ENCODE data around the gene ADAMTS20. TPM values are rescaled to one million over a fixed set of nuclear protein-coding genes. Genes with fewer than 3 reads are reported as not detected.

Gene ADAMTS20
- total RNA-seq, 4 donors from 2014 or later, result not detected

GRCh38 chr12:43320281-43320680 is 231.7 kb downstream of the ADAMTS20 start:
- 57 to 75% methylated on average over 4 of the region's 4 CpGs for WGBS, 2 donors
- no peaks in the 10 kb centered on the region for H3K9me3 ChIP-seq
- H3K4me3 ChIP-seq, result no peak overlapping the region

DNA sequence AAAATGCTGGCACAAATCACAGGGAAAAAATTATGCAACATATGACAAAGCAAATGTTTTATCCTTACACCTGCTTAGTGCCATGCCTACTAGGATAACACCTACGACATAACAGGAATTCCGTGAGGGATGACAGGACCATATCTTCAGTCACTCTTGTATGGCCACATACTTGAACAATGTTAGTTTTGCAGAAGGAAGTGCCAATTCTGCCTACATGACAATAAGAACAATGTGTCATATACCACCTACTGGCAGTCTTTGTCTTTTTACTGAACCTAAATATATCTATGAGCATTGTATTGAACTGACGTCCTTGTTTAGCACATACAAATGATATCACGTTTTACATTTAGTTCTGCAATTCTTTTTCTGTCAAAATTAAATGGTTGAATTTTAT is 234.0 kb downstream of the ADAMTS20 start:
- no peaks in the 10 kb centered on the region for H3K9me3 ChIP-seq
- DNase-seq, result no peak
- no peaks in the 10 kb centered on the region for H3K36me3 ChIP-seq
- H3K4me1 ChIP-seq, result no peaks in the 10 kb centered on the region
- intact Hi-C loops (cut with DNase I), result no loop called here
- WGBS, 2 donors, result 63 to 68% methylated on average over 4 of the region's 4 CpGs
- H3K4me3 ChIP-seq, result no peak overlapping the region
- no peak overlapping the region for H3K27ac ChIP-seq
- no peaks in the 10 kb centered on the region for H3K27me3 ChIP-seq
- no peak for TF ChIP-seq POLR2A (IDR thresholded peaks at IDR 0.05)
- no peak for TF ChIP-seq CTCF (IDR thresholded peaks at IDR 0.05)

More at GRCh38 chr12:43320281-43320680, 231.7 kb downstream of the ADAMTS20 start:
- H3K27ac ChIP-seq, result no peak overlapping the region
- DNase-seq, result no peak
- no peaks in the 10 kb centered on the region for H3K27me3 ChIP-seq
- TF ChIP-seq POLR2A (IDR thresholded peaks at IDR 0.05), result no peak
- no peak for TF ChIP-seq CTCF (IDR thresholded peaks at IDR 0.05)
- no peaks in the 10 kb centered on the region for H3K36me3 ChIP-seq
- intact Hi-C loops (cut with DNase I), result no loop called here
- H3K4me1 ChIP-seq, result no peaks in the 10 kb centered on the region

- H3K27ac ChIP-seq, result no peak overlapping the region
- WGBS, 2 donors, result 34 to 49% methylated on average over 3 of the region's 3 CpGs
These were observed 234.8 kb downstream of the ADAMTS20 start for GRCh38 chr12:43317156-43317555.

DNA sequence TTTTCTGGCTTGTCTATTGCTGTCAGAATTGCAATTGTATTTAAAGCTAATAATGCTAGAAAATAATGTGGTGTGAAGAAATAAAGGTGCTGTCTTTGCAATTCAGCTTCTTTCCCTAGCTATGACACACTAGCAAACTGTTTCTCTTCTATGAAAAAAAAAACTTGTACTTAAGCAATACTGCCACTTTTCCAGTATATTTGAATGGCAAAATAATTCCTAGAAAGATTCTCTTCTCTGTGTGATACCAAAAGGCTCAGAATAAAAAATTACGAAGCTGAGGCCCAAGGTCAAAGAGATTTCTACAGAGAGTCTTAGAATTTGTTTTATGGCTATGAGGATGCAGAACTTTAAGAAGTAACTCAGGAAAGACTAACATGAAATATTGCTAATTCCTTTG is 235.5 kb downstream of the ADAMTS20 start:
- Histone ChIP-seq H3K4me3 (no peak overlapping the region), H3K4me1 (no peaks in the 10 kb centered on the region), H3K27ac (no peak overlapping the region), H3K36me3 (no peaks in the 10 kb centered on the region), H3K27me3 (no peaks in the 10 kb centered on the region), H3K9me3 (no peaks in the 10 kb centered on the region)
- 65 to 80% methylated on average over 1 of the region's 1 CpG for WGBS, 2 donors
- intact Hi-C loops (cut with DNase I), result no loop called here
- DNase-seq, result no peak
- TF ChIP-seq CTCF (IDR thresholded peaks at IDR 0.05), result no peak
- no peak for TF ChIP-seq POLR2A (IDR thresholded peaks at IDR 0.05)

More at GRCh38 chr12:43317156-43317555, 234.8 kb downstream of the ADAMTS20 start:
- Histone ChIP-seq H3K36me3 (no peaks in the 10 kb centered on the region), H3K4me3 (no peak overlapping the region), H3K27me3 (no peaks in the 10 kb centered on the region), H3K9me3 (no peaks in the 10 kb centered on the region), H3K4me1 (no peaks in the 10 kb centered on the region)
- intact Hi-C loops (cut with DNase I), result no loop called here
- TF ChIP-seq CTCF (IDR thresholded peaks at IDR 0.05), result no peak
- TF ChIP-seq POLR2A (IDR thresholded peaks at IDR 0.05), result no peak
- DNase-seq, result no peak

DNA sequence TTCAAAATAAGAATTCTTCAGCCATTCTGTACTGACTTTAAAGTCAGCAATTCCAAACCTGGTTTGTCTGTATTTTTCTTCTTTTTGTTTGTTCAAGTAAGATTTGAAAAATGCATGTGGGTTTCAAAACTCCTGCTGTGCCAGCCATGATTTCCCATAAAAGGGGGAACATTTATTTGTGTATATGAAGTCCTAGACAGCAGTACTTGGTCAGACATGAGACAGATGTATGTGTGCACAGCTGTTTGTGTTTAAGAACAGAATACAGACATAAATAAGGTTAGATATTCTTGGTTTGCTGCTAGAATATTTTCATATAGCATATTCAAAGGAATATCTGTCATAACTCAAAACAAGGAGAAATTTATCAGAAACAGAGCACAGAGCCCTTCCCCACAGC is 236.0 kb downstream of the ADAMTS20 start:
- no peak overlapping the region for H3K27ac ChIP-seq
- intact Hi-C loops (cut with DNase I), result no loop called here
- no peaks in the 10 kb centered on the region for H3K27me3 ChIP-seq
- DNase-seq, result no peak
- TF ChIP-seq POLR2A (IDR thresholded peaks at IDR 0.05) (no peak), CTCF (IDR thresholded peaks at IDR 0.05) (no peak)
- H3K4me3 ChIP-seq, result no peak overlapping the region
- no peaks in the 10 kb centered on the region for H3K9me3 ChIP-seq
- H3K4me1 ChIP-seq, result no peaks in the 10 kb centered on the region
- H3K36me3 ChIP-seq, result no peaks in the 10 kb centered on the region

All from esophagus squamous epithelium (tissue), 5 donors.